Measurements from ENCODE around the gene ZSCAN20.

- TF ChIP-seq CTCF (IDR thresholded peaks at IDR 0.05; ENCODE audit: low read depth, low read length, poor library complexity, severe bottlenecking): no peak
- TF ChIP-seq EZH2phosphoT487 (IDR thresholded peaks at IDR 0.05; ENCODE audit: borderline replicate concordance, low read length): no peak
Measured at GRCh38 chr1:33473900-33474299, 1.5 kb downstream of the ZSCAN20 start.
